Activated CD4-positive, alpha-beta memory T cell treated with anti-CD3 and anti-CD28 coated beads, Interleukin-2, amount 10 ng/mL, durations not matched to agents 7 days and 5 days (primary cell): ENCODE results near the gene PCDH1. TPM values are rescaled to one million over a fixed set of nuclear protein-coding genes. Genes with fewer than 3 reads are reported as not detected.

Experiments
- CTCF ChIA-PET: fragments of 350-600 bp; sonication (Branson Sonifier 250); formaldehyde crosslinking; loops from one replicate; lab custom pipeline; 2021; ENCODE audit warnings: antibody characterized with exemption, inconsistent platforms; lab: Charles Lee
- POLR2A ChIA-PET: fragments of 350-600 bp; sonication (Branson Sonifier 250); formaldehyde crosslinking; loops from one replicate; lab custom pipeline; 2021; ENCODE audit warnings: antibody characterized with exemption; lab: Charles Lee
- DNase-seq: peaks from one replicate; pipeline ENCODE4 v3.0.0-alpha.2; 2020
- H3K27ac Mint-ChIP-seq: one replicate; pipeline ENCODE4 v1.8.0; 2021; ENCODE audit warnings: mild to moderate bottlenecking, mixed read lengths
- H3K27me3 Mint-ChIP-seq: one replicate; pipeline ENCODE4 v1.8.0; 2021; ENCODE audit warnings: mixed read lengths
- H3K36me3 Mint-ChIP-seq: one replicate; pipeline ENCODE4 v1.8.0; 2021; ENCODE audit warnings: low read depth, mixed read lengths
- H3K4me1 Mint-ChIP-seq: one replicate; pipeline ENCODE4 v1.8.0; 2021; ENCODE audit warnings: mixed read lengths
- H3K4me3 Mint-ChIP-seq: one replicate; pipeline ENCODE4 v1.8.0; 2021; ENCODE audit warnings: mild to moderate bottlenecking, mixed read lengths
- H3K9me3 Mint-ChIP-seq: one replicate; pipeline ENCODE4 v1.8.0; 2021; ENCODE audit warnings: mixed read lengths
- total RNA-seq, 2 experiments: library from RNA; stranded (reverse); gene quantifications; one replicate each; pipeline ENCODE4 v1.2.3, GENCODE V29; 2021

Gene PCDH1
- total RNA-seq, 2 experiments from 2014 or later = not detected

DNA sequence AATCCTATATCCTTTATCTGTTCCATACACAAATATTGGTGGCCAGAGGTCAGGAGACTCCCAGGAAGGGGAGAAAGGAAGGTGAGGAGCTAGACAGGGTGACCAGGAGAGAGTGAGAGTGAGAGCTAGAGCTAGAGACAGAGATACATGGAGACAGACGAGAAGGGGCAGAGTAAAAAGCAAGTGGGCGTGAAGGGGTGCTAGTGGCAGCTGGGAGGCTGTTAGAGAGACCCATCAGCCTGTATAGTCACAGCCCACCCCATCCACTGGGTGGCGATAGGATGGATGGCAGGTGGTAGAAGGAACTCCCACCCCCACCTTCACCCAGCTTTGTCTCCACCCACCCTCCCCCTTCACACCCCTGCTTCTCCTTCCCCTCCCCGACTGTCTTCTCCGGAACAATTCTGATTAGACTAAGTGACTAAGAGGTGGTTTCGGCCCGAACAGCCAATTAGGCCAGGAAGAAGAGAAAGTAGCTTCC is 32.8 kb downstream of the PCDH1 start:
- no peak for DNase-seq
- peaks cover 21% of the 10 kb centered on the region for H3K4me1 Mint-ChIP-seq
- no peak overlapping the region for H3K4me3 Mint-ChIP-seq
- H3K27me3 Mint-ChIP-seq = peaks cover 25% of the 10 kb centered on the region
- POLR2A ChIA-PET = no interaction called here
- CTCF ChIA-PET = interaction anchor here (2.3 kb wide), 1 partner anchor 153 kb away, joined by 11 read pairs; no protein-coding TSS in a partner anchor
- no peak overlapping the region for H3K27ac Mint-ChIP-seq
- no peaks in the 10 kb centered on the region for H3K36me3 Mint-ChIP-seq
- H3K9me3 Mint-ChIP-seq = no peaks in the 10 kb centered on the region

DNA sequence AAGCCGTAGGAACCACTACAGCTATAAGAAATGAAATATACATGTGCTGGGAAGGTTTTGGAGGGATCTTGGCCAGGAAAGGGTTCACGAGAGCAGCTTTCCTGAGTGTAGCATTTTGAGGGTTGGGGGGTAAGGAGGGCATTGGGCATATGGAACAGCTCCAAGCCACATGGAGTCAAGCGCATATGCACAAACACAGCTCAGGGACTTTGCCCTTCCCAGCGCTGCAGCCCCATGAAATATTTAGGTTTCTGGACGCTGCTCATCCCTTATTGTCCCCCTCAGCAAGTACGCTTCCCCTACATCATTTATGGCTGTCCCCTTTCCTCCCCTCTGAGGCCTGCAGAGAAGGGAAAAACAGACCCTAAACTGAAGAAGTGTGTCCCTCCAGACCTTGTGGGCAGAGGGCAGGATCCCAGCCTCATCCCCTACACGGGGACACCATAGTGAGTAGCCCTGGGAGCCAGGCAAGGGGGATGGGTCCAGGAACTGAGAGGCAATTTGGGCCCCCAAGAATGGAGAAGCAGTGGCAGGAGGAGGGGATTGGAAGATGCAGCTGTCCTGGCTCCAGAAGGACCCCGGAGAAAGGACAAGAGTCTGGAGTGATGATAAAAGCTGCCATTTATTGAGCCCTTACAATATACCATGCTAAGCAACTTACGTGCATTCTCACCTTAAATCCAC is 33.7 kb downstream of the PCDH1 start:
- no peak for DNase-seq
- Mint-ChIP-seq H3K9me3 (no peaks in the 10 kb centered on the region), H3K4me1 (peaks cover 19% of the 10 kb centered on the region), H3K27ac (no peak overlapping the region), H3K36me3 (no peaks in the 10 kb centered on the region), H3K4me3 (no peak overlapping the region), H3K27me3 (peaks cover 25% of the 10 kb centered on the region)
- ChIA-PET CTCF (interaction anchor here (2.3 kb wide), 1 partner anchor 152 kb away, joined by 11 read pairs; no protein-coding TSS in a partner anchor), POLR2A (no interaction called here)

DNA sequence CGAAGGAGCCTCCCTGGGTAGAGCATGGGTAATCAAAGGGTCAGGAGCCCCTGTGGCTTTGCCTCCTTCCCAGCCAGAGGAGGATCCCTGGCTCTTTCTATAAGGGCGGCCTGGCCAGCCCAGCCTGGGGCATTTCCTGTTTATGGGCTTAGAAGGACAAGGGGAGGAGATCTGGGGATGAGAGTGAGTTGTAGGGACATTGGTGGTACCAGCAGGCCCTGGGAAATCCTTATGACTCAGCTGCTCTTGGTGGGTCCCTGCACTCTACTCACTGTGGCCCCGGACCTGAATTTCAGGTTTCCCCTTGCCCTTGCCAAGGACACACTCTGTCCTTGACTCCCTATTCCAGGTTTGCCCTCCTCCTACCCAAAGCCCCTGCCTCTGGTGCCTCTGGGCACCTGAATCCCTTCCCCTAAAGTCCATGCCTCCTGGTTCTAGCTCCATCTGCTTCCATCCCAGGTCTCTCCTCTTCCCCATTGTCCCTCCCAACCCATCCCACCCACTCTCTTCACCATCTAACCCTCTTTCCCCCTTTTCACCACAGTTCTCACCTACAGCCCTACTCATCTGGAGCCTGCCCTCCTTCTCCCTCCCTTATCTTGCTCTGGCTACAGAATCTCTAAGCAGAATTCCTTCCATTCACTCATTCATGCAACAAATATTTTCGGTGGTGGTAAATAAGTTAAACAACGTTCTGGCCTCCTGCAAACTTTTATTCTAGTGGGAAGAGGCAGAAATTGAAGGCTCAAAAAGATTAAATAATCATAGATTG is 34.9 kb downstream of the PCDH1 start:
- no peaks in the 10 kb centered on the region for H3K9me3 Mint-ChIP-seq
- ChIA-PET CTCF (interaction anchor here (0.6 kb wide), 1 partner anchor 131 kb away, joined by 3 read pairs; no protein-coding TSS in a partner anchor), POLR2A (no interaction called here)
- H3K4me1 Mint-ChIP-seq = peaks cover 9% of the 10 kb centered on the region
- H3K27me3 Mint-ChIP-seq = peaks cover 28% of the 10 kb centered on the region
- H3K27ac Mint-ChIP-seq = no peak overlapping the region
- DNase-seq = no peak
- no peaks in the 10 kb centered on the region for H3K36me3 Mint-ChIP-seq
- H3K4me3 Mint-ChIP-seq = no peak overlapping the region

DNA sequence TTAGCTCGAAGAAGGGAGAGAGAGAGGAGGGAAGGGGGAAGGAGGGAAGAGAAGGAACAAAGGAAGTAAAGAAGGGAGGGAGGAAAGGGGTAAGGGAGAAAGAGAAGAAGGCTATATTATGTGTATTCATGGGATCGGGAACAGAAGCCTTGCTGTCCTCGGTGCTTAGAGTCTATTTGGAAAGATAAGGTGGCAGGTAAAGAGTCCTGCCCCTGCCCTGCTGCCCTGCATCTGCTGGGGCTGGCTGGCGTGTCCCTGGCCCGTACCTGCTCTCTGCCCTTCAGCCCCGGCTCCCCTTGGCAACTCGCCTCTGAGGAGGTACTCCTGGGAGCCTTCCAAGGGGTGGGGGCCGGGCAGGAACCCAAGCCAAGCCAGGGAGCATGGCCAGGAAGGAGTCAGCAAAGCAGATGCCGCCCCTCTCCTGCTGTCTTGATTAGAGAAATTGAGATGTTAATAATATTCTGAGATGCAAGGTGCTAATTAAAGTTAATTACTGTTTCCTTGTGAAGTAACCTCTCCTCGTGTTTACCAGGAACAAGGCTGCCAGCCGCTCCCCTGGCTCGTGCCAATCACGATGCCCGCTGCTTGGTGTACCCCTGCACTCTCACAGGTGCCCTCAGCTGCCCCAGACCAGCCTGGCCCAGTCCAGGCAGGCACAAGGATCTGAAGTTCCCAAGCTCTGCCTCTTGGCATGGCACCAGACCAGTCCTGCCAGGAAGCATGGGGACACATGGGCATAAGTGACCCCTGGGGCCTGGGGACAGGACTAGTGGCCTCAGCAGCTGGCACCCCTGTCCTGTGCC is 36.6 kb downstream of the PCDH1 start:
- Mint-ChIP-seq H3K9me3 (no peaks in the 10 kb centered on the region), H3K36me3 (no peaks in the 10 kb centered on the region), H3K4me1 (peaks cover 6% of the 10 kb centered on the region), H3K27ac (no peak overlapping the region), H3K4me3 (no peak overlapping the region), H3K27me3 (peaks cover 29% of the 10 kb centered on the region)
- CTCF ChIA-PET = no interaction called here
- DNase-seq = no peak
- POLR2A ChIA-PET = interaction anchor here (0.7 kb wide), 1 partner anchor 518 kb away, joined by 3 read pairs; no protein-coding TSS in a partner anchor

DNA sequence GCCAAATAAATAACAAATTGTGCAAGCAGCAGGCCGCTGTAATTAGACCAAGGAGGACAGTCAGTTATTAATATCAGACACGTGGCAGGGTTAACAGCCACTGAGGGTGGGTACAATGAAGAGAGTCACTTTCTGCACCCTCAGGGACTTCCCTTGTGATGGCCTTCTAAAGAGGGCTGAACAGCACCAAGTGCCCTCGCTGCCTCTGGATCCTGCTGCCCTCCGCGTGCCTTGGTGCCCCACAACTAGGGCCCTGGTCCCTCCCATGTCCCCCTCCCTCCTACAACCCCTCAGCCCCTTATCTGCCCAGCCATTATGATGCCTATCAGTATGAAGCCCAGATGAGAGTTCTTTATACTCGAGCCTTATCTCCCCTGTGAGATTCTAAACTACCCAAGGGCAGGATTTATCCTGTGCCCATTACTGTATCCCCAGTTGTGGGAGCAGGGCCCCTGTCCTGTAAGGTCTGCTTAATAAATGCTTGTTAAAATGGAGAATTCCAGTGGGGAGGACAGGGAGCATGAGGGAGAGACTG is 37.3 kb downstream of the PCDH1 start:
- Mint-ChIP-seq H3K27me3 (peaks cover 36% of the 10 kb centered on the region), H3K9me3 (no peaks in the 10 kb centered on the region), H3K4me3 (no peak overlapping the region), H3K36me3 (no peaks in the 10 kb centered on the region), H3K27ac (no peak overlapping the region), H3K4me1 (peaks cover 5% of the 10 kb centered on the region)
- no peak for DNase-seq
- ChIA-PET POLR2A (interaction anchor here (0.7 to 1.3 kb wide), 2 partner anchors 8 to 519 kb away, joined by 3 read pairs; no protein-coding TSS in a partner anchor), CTCF (interaction anchor here (1.7 kb wide), 1 partner anchor 16 kb away, joined by 7 read pairs; no protein-coding TSS in a partner anchor)

DNA sequence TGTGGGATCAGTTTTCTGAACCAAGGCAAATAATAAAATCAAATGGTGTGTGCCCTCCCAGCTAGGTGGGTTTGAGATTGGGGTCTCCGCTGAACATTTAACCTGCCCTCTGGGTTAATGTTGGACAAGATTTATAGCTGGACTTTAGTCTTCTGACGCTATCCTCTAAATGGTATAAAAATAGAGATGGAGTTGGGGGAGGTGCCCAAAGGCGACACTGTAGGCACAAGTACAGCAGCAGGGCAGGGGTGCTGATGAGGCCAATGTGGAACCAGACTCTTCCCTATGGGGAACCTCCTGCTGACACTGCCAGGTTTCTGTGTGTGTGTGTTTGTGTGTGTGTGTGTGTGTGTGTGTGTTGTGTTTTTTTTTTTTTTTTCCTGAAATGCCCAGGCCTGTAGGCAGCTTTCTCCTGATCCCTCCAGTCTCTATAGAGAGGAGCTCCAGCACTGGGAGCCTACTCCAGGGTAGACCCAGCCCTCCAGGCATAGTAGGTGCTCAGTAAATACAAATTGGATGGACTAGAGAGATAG is 37.9 kb downstream of the PCDH1 start:
- ChIA-PET POLR2A (interaction anchor here (1.0 to 1.3 kb wide), 2 partner anchors 8 to 10 kb away, joined by 3 read pairs; no protein-coding TSS in a partner anchor), CTCF (interaction anchor here (1.7 kb wide), 2 partner anchors 15 to 38 kb away, joined by 5 to 7 read pairs; partner anchors contain the start of gene PCDH1)
- H3K36me3 Mint-ChIP-seq = no peaks in the 10 kb centered on the region
- H3K4me3 Mint-ChIP-seq = no peak overlapping the region
- no peak overlapping the region for H3K27ac Mint-ChIP-seq
- H3K9me3 Mint-ChIP-seq = no peaks in the 10 kb centered on the region
- no peak for DNase-seq
- peaks cover 4% of the 10 kb centered on the region for H3K4me1 Mint-ChIP-seq
- peaks cover 36% of the 10 kb centered on the region for H3K27me3 Mint-ChIP-seq

DNA sequence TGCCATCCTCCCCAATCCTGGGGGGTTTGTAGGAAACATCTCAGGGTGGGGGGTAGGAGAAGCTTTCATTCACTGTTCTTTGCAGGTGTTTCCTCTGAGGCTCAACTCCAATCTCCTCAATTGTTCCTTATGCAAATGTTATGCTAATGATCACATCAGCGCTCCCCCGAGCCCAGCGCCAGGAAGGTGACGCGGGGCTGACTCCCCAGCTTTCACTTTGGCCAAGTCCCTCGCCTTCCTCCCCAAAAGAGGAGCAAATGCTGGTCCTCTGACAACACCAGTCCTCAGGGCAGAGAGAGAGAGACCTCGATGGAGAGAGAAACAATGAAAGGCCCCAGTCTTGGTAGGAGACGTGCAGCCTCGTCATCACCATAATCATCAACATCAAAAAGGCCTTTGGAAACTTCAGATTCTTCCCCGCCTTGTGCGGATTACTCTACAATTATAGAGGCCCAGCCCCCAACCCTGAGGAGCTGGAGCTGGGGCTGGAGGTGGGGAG is 39.1 kb downstream of the PCDH1 start:
- Mint-ChIP-seq H3K27me3 (peaks cover 25% of the 10 kb centered on the region), H3K27ac (no peak overlapping the region), H3K36me3 (no peaks in the 10 kb centered on the region), H3K4me1 (peaks cover 3% of the 10 kb centered on the region), H3K9me3 (no peaks in the 10 kb centered on the region), H3K4me3 (no peak overlapping the region)
- CTCF ChIA-PET = interaction anchor here (0.6 to 1.7 kb wide), 3 partner anchors 14 to 499 kb away, joined by 3 to 7 read pairs (median 5); partner anchors contain the start of gene PCDH1
- no peak for DNase-seq
- POLR2A ChIA-PET = no interaction called here

DNA sequence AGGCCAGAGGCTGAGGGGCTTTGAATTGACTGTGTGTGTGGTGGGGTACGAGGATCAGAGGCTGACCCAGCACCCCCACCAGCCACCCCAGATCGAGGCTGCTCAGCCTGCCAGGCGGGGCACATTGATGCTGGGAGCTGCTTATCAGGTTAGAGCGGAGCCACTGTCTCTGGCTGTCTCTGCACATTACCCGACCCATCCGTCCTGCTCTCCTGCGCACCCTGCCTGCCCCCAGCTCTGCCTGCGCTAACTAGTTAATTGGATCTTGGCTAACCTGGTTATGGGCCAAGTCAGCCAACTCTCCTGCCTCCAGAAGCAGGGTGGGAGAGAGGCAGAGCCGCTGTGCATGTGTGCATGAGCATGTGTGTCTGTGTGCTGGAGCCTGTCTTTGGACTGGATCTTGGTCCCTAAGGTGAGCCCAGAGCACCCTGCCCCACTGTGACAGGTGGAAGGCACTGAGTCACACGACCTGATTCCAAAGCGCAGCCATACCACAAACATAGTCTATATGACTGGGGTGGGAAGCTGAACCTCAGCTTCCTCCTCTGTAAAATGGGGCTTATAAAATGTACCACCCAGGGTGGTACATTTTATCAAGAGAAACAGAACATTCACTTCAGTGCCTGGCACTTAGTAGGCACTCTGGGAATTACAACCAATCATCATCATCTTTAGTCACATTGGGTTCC is 39.7 kb downstream of the PCDH1 start:
- Mint-ChIP-seq H3K27ac (no peak overlapping the region), H3K36me3 (no peaks in the 10 kb centered on the region), H3K27me3 (peaks cover 23% of the 10 kb centered on the region), H3K9me3 (no peaks in the 10 kb centered on the region), H3K4me1 (peaks cover 3% of the 10 kb centered on the region), H3K4me3 (no peak overlapping the region)
- no peak for DNase-seq
- CTCF ChIA-PET = no interaction called here
- POLR2A ChIA-PET = no interaction called here

DNA sequence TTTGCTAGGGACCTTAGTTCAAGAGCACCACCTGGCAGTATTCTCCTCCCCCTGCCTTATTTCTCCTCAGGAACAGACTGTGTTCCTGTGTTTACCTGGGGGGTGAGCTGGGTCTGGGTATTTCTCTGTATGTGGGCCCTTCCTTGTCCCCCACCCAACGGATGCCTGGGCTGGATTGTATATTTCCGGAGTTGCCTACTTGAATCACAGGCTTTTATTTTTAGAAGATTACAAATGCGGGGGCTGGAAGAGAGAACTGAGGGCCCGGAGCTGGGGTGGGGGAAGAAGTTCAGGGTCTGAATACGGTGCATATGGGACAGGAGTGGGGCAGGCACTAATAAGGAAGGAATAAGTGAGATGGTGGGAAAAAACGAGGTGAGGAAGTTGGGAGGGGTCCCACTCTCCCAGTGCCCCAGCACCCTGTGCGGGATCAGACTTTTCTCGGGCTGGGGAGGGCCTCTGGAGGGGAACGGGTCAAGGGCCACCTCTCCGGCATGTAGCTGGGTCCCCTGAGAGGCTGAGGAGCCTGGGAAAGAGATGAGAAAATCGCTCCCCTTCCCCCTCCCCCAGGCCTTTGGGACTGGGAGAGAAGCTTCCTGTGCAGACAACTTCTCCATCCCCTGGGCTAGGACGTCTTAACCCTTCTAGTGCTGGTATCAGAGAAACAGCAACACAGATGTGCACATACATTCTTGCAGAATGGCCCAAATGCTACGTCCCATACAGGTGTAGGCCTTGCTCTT is 42.1 kb downstream of the PCDH1 start:
- no peaks in the 10 kb centered on the region for H3K36me3 Mint-ChIP-seq
- peaks cover 3% of the 10 kb centered on the region for H3K4me1 Mint-ChIP-seq
- no peak overlapping the region for H3K27ac Mint-ChIP-seq
- no peaks in the 10 kb centered on the region for H3K9me3 Mint-ChIP-seq
- H3K4me3 Mint-ChIP-seq = no peak overlapping the region
- ChIA-PET CTCF (interaction anchor here (1.6 to 1.8 kb wide), 2 partner anchors 43 to 143 kb away, joined by 3 to 4 read pairs; no protein-coding TSS in a partner anchor), POLR2A (interaction anchor here (1.2 kb wide), 1 partner anchor 14 kb away, joined by 3 read pairs; no protein-coding TSS in a partner anchor)
- peaks cover 36% of the 10 kb centered on the region for H3K27me3 Mint-ChIP-seq
- DNase-seq = no peak

DNA sequence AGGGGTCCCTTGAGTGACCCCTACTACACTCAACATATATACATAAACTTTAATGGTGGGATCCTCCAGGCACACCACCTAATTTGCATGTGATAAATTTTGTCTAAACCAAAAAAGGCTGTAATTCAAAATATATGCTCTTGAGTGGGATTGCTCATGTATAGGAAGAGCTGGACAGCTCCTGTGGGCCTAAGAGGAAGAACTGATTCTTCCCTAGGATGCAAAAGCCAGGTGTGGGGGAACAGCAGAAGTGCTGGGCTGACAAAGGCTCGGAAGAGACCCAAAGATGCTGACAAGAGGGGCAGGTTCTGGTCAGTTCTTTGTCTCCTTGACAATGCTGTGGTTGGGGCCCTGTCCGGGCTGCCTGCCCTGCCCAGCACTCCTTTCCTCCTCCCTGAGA is 43.9 kb downstream of the PCDH1 start:
- H3K4me1 Mint-ChIP-seq = peaks cover 3% of the 10 kb centered on the region
- CTCF ChIA-PET = interaction anchor here (0.9 kb wide), 1 partner anchor 8 kb away, joined by 3 read pairs; no protein-coding TSS in a partner anchor
- H3K9me3 Mint-ChIP-seq = no peaks in the 10 kb centered on the region
- no peaks in the 10 kb centered on the region for H3K36me3 Mint-ChIP-seq
- peaks cover 43% of the 10 kb centered on the region for H3K27me3 Mint-ChIP-seq
- H3K27ac Mint-ChIP-seq = no peak overlapping the region
- no peak for DNase-seq
- POLR2A ChIA-PET = no interaction called here
- no peak overlapping the region for H3K4me3 Mint-ChIP-seq

DNA sequence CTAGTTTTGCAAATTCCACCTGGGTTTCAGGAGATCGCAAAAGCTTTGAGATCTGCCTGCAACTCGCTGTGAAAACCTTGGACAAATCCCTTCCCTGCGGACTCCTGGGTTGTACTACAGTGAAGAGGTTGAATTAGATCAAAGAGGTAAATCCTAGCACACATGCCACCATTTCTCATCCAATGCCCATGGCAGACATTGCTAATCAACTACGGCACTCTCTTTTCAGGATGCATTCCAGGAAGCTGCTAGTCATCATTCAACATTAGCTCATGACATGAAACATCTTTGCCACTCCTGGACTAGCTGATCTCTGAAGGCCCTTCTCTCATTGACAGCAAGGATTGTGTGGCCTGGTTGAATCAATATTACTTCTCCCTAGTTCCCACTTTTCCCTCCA is 46.1 kb downstream of the PCDH1 start:
- POLR2A ChIA-PET = no interaction called here
- H3K9me3 Mint-ChIP-seq = no peaks in the 10 kb centered on the region
- CTCF ChIA-PET = interaction anchor here (0.9 kb wide), 1 partner anchor 18 kb away, joined by 3 read pairs; no protein-coding TSS in a partner anchor
- H3K36me3 Mint-ChIP-seq = no peaks in the 10 kb centered on the region
- no peak overlapping the region for H3K4me3 Mint-ChIP-seq
- H3K27me3 Mint-ChIP-seq = peaks cover 38% of the 10 kb centered on the region
- no peak for DNase-seq
- peaks cover 8% of the 10 kb centered on the region for H3K4me1 Mint-ChIP-seq
- no peak overlapping the region for H3K27ac Mint-ChIP-seq
